Measurements from ENCODE around the gene PEAR1.
A peak's percentile ranks its signal among the peaks of the same experiment; 100 is the strongest.
"Not testable (repeated sequence)": the region's sequence is repeated elsewhere in the genome, so short reads cannot be mapped to it uniquely, and the experiment has no call there.

Gene PEAR1

DNA sequence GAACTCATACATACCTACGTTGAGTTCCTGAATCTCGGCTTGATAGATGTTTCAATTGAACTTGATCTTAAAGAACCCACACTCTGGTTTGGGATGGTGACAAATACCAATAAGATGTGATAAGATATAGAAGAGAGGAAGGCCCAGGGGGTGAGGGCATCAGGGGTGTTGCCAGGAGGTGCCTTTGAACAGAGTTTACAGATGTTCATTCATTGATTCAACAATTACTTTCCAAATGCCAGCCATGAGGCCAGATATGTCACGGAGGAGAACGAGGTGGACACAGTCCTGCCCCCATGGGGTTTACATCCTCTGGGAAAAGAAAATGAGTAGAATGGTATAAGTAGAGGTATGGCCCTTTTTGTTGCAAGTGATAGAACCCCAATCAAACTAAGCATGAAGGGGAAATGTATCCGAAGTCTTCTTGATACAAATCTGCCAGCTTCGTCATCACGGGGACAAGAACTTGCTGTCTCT, 27.6 kb downstream of the PEAR1 start:
- TF ChIP-seq, protein P1, sequence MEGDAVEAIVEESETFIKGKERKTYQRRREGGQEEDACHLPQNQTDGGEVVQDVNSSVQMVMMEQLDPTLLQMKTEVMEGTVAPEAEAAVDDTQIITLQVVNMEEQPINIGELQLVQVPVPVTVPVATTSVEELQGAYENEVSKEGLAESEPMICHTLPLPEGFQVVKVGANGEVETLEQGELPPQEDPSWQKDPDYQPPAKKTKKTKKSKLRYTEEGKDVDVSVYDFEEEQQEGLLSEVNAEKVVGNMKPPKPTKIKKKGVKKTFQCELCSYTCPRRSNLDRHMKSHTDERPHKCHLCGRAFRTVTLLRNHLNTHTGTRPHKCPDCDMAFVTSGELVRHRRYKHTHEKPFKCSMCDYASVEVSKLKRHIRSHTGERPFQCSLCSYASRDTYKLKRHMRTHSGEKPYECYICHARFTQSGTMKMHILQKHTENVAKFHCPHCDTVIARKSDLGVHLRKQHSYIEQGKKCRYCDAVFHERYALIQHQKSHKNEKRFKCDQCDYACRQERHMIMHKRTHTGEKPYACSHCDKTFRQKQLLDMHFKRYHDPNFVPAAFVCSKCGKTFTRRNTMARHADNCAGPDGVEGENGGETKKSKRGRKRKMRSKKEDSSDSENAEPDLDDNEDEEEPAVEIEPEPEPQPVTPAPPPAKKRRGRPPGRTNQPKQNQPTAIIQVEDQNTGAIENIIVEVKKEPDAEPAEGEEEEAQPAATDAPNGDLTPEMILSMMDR (IDR thresholded peaks at IDR 0.05), result no peak
- no peak for DNase-seq (ENCODE audit: low spot score)
- no peak overlapping the region for H3K4me3 ChIP-seq
- H3K27ac ChIP-seq, result no peak overlapping the region

DNA sequence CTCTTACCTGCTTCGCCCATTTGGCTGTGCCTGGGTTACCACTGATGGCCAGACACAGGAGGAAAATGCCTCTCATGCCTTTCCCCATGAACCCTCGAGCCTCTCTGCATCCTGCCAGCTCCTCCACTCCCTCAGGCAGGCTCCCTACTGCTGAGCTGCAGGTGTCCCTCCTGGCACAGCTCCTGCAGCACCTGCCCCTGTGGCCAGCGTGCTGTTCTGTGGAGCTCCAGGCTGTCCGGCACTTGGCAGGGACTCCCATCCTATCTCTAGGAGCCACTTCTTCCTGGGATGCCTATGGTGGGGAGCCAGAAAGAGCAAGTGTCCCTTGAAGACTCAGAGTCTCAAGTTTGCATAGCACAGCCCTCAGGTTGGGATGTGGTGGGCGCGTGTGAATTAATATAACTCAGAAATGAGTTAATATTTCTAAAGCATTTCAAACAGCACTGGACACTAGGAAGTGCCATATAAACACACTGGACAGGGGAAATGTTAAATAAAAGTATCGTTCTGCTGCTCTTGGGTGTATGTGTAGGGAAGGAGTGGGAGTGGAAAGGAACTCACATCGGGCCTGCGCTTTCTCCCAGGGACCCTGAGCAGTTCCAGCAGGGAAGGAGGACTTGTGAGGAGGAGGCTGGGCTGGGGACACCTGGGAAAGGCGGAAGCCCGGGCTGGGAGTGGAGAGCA, 29.6 kb downstream of the PEAR1 start:
- Histone ChIP-seq H3K27ac (no peak overlapping the region), H3K4me3 (peak overlapping the region; percentile 53)
- DNase-seq (ENCODE audit: low spot score), result no peak
- TF ChIP-seq, protein P1 (IDR thresholded peaks at IDR 0.05), result no peak

DNA sequence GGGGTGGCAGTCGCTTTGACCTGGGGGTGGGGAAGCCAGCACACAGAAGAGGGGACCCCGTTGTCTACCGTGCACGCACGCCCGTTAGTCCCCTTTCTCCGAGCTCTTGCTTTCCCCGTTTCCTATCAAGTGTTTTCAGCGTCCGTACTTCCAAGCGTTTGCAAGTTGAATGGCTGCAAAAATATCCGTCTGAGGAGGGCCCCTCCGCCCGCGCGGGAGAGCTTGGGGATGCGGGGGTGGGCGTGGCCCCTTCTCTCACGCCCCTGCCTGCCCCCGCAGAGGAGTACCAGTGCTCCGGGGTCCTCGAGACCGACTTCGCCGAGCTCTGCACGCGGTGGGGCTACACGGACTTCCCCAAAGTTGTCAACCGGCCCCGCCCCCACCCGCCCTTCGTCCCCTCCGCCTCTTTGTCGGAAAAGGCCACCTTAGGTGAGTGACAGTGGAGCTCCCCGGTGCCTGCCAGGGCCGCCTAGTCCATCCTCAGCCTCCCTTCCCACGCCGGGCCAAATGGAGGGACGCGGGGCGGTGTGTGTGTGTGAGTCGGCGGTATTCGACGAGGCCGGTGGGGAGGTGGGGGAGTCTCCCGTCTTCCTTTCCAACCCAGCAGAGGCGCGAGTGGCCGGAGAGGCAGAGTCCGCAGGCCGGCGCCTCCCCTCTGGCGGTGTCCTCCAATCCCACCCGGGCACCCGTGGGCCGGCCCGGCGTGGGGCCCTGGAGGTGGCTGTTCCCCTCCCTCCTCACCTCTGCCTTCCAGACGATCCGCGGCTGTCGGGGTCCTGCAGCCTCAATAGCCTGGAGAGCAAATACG, 30.4 kb downstream of the PEAR1 start:
- Histone ChIP-seq H3K27ac (no peak overlapping the region), H3K4me3 (peak overlapping the region; percentile 53)
- DNase-seq (ENCODE audit: low spot score), result no peak
- TF ChIP-seq, protein P1 (IDR thresholded peaks at IDR 0.05), result no peak

DNA sequence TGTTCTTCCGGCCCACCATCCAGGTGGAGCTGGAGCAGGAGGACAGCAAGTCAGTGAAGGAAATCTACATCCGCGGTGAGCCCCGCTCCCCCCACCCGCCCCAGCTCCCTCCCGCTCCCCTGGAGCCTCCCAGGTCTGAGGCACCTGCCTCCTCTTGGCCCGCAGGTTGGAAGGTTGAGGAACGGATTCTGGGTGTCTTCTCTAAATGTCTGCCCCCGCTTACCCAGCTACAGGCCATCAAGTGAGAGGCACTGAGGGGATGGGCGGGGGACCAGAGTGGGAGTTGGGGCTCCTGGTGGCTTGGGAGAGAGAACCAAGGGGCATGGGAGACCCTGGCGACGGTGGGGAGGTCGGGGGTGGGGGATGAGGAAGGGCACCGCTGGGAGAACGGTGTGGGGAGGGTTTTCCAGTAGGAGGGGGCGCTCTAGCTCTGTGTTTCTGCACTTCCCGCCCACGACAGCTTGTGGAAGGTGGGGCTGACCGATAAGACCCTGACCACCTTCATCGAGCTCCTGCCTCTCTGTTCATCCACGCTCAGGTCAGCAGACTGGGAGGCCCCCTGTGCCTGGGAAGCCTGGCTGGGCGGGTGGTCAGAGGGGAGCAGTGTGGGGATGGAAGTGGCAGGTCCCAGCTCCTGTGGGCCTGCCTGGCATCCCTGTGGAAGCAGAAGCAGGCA, 31.1 kb downstream of the PEAR1 start:
- Histone ChIP-seq H3K4me3 (no peak overlapping the region), H3K27ac (no peak overlapping the region)
- TF ChIP-seq, protein P1 (IDR thresholded peaks at IDR 0.05), result no peak
- DNase-seq (ENCODE audit: low spot score), result no peak

DNA sequence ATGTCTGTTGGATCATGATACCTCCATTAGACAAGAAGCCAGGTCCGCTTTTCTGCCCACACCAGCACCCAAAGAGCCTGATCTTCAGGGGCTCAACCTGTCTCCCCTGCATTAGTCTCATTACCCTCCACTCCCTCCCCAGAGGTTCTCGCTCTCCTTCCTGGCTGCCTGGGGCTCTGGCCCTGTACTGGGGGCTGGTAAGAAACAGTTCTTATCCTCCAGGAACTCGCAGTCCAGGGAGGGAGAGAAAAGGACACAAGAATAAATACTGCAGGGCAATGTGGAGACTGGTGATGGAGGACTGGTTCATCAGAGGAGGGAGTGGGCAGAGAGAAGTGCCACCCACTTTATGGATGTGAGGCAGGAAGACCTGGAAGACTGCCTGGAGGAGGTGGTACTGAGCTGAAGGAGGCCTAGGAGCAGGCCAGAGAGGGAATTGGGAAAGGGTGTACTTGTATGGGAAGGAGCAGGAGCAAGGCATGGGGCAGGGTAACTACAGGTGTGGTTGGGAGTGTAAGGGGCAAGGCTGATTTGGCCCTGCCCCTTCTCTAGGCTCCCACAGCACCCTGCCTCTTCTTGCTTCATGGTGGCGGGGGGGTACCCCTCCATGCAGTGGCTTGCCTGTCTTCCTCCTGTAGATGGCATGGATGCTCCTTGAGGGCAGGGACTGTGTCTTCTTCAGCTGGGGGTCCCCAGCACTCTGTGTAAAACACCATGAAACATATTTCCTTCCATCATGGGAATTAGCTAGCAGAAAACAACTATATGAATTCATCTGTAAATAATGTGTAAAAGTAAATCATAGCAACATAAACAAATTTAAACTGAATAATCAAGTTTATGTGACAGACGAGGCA, 31.9 kb downstream of the PEAR1 start:
- H3K27ac ChIP-seq, result no peak overlapping the region
- no peak for DNase-seq (ENCODE audit: low spot score)
- no peak overlapping the region for H3K4me3 ChIP-seq
- TF ChIP-seq, protein P1 (IDR thresholded peaks at IDR 0.05), result no peak

DNA sequence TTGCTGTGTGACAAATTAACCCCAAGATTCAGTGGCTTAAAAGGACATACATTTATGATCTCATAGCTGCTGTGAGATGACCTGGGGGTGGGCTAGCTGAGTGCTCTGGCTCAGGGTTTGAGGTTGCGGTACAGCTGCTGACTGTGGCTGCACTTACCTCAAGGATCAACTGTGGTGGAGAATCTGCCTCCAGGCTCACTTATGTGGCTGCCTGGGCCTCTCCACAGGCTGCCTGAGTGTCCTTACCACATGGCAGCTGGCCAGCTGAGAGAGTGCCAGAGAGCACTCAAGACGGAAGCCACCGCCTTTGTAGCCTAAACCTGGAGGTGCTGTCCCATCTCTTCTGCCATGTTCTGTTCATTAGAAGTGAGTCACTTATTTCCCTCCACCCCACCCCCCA, 32.7 kb downstream of the PEAR1 start:
- TF ChIP-seq, protein P1 (IDR thresholded peaks at IDR 0.05), result no peak
- Histone ChIP-seq H3K4me3 (no peak overlapping the region), H3K27ac (no peak overlapping the region)
- no peak for DNase-seq (ENCODE audit: low spot score)

DNA sequence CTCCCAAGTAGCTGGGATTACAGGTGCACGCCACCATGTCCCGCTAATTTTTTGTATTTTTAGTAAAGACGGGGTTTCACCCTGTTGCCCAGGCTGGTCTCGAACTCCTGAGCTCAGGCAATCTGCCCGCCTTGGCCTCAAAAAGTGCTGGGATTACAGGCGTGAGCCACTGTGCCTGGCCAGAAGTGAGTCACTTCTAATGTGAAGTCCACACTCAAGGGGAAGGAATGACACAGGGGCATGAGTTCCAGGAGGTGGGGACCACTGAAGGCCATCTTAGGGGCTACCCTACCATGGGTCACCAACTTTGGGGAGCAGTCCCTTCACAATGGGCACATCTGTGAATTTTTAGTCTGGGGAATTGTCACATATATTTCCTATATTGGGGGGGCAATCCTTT, 33.2 kb downstream of the PEAR1 start:
- not testable (repeated sequence) for DNase-seq (ENCODE audit: low spot score); H3K27ac ChIP-seq; H3K4me3 ChIP-seq

Data from coronary artery (tissue), 2 donors.